ENCODE results near the gene MRPS16.

Gene MRPS16

GRCh38 chr10:73234695-73235094 lies 17.7 kb downstream of the MRPS16 start:
- no peaks in the 10 kb centered on the region for H3K9me3 ChIP-seq (ENCODE audit: control insufficient read depth in 1 of 2, low read length in 2 of 2)
- no peaks in the 10 kb centered on the region for H3K4me1 ChIP-seq (ENCODE audit: control insufficient read depth in 1 of 2, insufficient read depth in 2 of 2, low read length in 2 of 2)
- no peak overlapping the region for H3K4me3 ChIP-seq (ENCODE audit: low read depth in 1 of 2, low read length in 2 of 2)
- H3K27me3 ChIP-seq (ENCODE audit: low read depth, low read length) = no peaks in the 10 kb centered on the region
- H3K27ac ChIP-seq (ENCODE audit: low read length) = no peak overlapping the region
- H3K36me3 ChIP-seq (ENCODE audit: control insufficient read depth in 1 of 2, insufficient read depth in 2 of 2, low read length in 2 of 2) = peaks cover 44% of the 10 kb centered on the region in 2 donors

GRCh38 chr10:73233883-73234282 lies 18.6 kb downstream of the MRPS16 start:
- Histone ChIP-seq H3K27ac (ENCODE audit: low read length) (no peak overlapping the region), H3K4me3 (ENCODE audit: low read depth in 1 of 2, low read length in 2 of 2) (no peak overlapping the region)

GRCh38 chr10:73232887-73233286 lies 19.6 kb downstream of the MRPS16 start:
- H3K4me3 ChIP-seq (ENCODE audit: low read depth in 1 of 2, low read length in 2 of 2) = no peak overlapping the region
- H3K27ac ChIP-seq (ENCODE audit: low read length) = no peak overlapping the region
- H3K36me3 ChIP-seq (ENCODE audit: control insufficient read depth in 1 of 2, insufficient read depth in 2 of 2, low read length in 2 of 2) = peaks cover 32 to 33% of the 10 kb centered on the region in 2 donors

More at GRCh38 chr10:73233883-73234282, 18.6 kb downstream of the MRPS16 start:
- Histone ChIP-seq H3K36me3 (ENCODE audit: control insufficient read depth in 1 of 2, insufficient read depth in 2 of 2, low read length in 2 of 2) (peaks cover 36 to 38% of the 10 kb centered on the region in 2 donors), H3K4me1 (ENCODE audit: control insufficient read depth in 1 of 2, insufficient read depth in 2 of 2, low read length in 2 of 2) (no peaks in the 10 kb centered on the region), H3K27me3 (ENCODE audit: low read depth, low read length) (no peaks in the 10 kb centered on the region), H3K9me3 (ENCODE audit: control insufficient read depth in 1 of 2, low read length in 2 of 2) (no peaks in the 10 kb centered on the region)

GRCh38 chr10:73229567-73229966 lies 22.9 kb downstream of the MRPS16 start:
- Histone ChIP-seq H3K36me3 (ENCODE audit: control insufficient read depth in 1 of 2, insufficient read depth in 2 of 2, low read length in 2 of 2) (peaks cover 18 to 19% of the 10 kb centered on the region in 2 donors), H3K27ac (ENCODE audit: low read length) (no peak overlapping the region), H3K4me1 (ENCODE audit: control insufficient read depth in 1 of 2, insufficient read depth in 2 of 2, low read length in 2 of 2) (no peaks in the 10 kb centered on the region), H3K27me3 (ENCODE audit: low read depth, low read length) (no peaks in the 10 kb centered on the region), H3K9me3 (ENCODE audit: control insufficient read depth in 1 of 2, low read length in 2 of 2) (no peaks in the 10 kb centered on the region), H3K4me3 (ENCODE audit: low read depth in 1 of 2, low read length in 2 of 2) (no peak overlapping the region)

More at GRCh38 chr10:73232887-73233286, 19.6 kb downstream of the MRPS16 start:
- H3K4me1 ChIP-seq (ENCODE audit: control insufficient read depth in 1 of 2, insufficient read depth in 2 of 2, low read length in 2 of 2) = no peaks in the 10 kb centered on the region
- H3K27me3 ChIP-seq (ENCODE audit: low read depth, low read length) = no peaks in the 10 kb centered on the region
- H3K9me3 ChIP-seq (ENCODE audit: control insufficient read depth in 1 of 2, low read length in 2 of 2) = no peaks in the 10 kb centered on the region

- Histone ChIP-seq H3K9me3 (ENCODE audit: control insufficient read depth in 1 of 2, low read length in 2 of 2) (no peaks in the 10 kb centered on the region), H3K4me3 (ENCODE audit: low read depth in 1 of 2, low read length in 2 of 2) (no peak overlapping the region), H3K36me3 (ENCODE audit: control insufficient read depth in 1 of 2, insufficient read depth in 2 of 2, low read length in 2 of 2) (peaks cover 7 to 9% of the 10 kb centered on the region in 2 donors), H3K27ac (ENCODE audit: low read length) (no peak overlapping the region), H3K4me1 (ENCODE audit: control insufficient read depth in 1 of 2, insufficient read depth in 2 of 2, low read length in 2 of 2) (no peaks in the 10 kb centered on the region), H3K27me3 (ENCODE audit: low read depth, low read length) (no peaks in the 10 kb centered on the region)
Observed at GRCh38 chr10:73228247-73228646, 24.2 kb downstream of the MRPS16 start.

- Histone ChIP-seq H3K27me3 (ENCODE audit: low read depth, low read length) (no peaks in the 10 kb centered on the region), H3K9me3 (ENCODE audit: control insufficient read depth in 1 of 2, low read length in 2 of 2) (no peaks in the 10 kb centered on the region), H3K4me3 (ENCODE audit: low read depth in 1 of 2, low read length in 2 of 2) (no peak overlapping the region), H3K36me3 (ENCODE audit: control insufficient read depth in 1 of 2, insufficient read depth in 2 of 2, low read length in 2 of 2) (peaks cover 6 to 9% of the 10 kb centered on the region in 2 donors), H3K4me1 (ENCODE audit: control insufficient read depth in 1 of 2, insufficient read depth in 2 of 2, low read length in 2 of 2) (no peaks in the 10 kb centered on the region), H3K27ac (ENCODE audit: low read length) (no peak overlapping the region)
Observed at GRCh38 chr10:73226663-73227062, 25.8 kb downstream of the MRPS16 start.

GRCh38 chr10:73225518-73225917 lies 26.9 kb downstream of the MRPS16 start:
- Histone ChIP-seq H3K4me1 (ENCODE audit: control insufficient read depth in 1 of 2, insufficient read depth in 2 of 2, low read length in 2 of 2) (no peaks in the 10 kb centered on the region), H3K9me3 (ENCODE audit: control insufficient read depth in 1 of 2, low read length in 2 of 2) (no peaks in the 10 kb centered on the region), H3K4me3 (ENCODE audit: low read depth in 1 of 2, low read length in 2 of 2) (no peak overlapping the region), H3K27me3 (ENCODE audit: low read depth, low read length) (no peaks in the 10 kb centered on the region), H3K36me3 (ENCODE audit: control insufficient read depth in 1 of 2, insufficient read depth in 2 of 2, low read length in 2 of 2) (peaks cover 0 to 4% of the 10 kb centered on the region in 2 donors), H3K27ac (ENCODE audit: low read length) (no peak overlapping the region)

GRCh38 chr10:73220989-73221388 lies 31.5 kb downstream of the MRPS16 start:
- Histone ChIP-seq H3K27ac (ENCODE audit: low read length) (no peak overlapping the region), H3K9me3 (ENCODE audit: control insufficient read depth in 1 of 2, low read length in 2 of 2) (no peaks in the 10 kb centered on the region), H3K27me3 (ENCODE audit: low read depth, low read length) (no peaks in the 10 kb centered on the region), H3K4me3 (ENCODE audit: low read depth in 1 of 2, low read length in 2 of 2) (no peak overlapping the region), H3K4me1 (ENCODE audit: control insufficient read depth in 1 of 2, insufficient read depth in 2 of 2, low read length in 2 of 2) (no peaks in the 10 kb centered on the region), H3K36me3 (ENCODE audit: control insufficient read depth in 1 of 2, insufficient read depth in 2 of 2, low read length in 2 of 2) (peaks cover 15 to 22% of the 10 kb centered on the region in 2 donors)

- Histone ChIP-seq H3K27ac (ENCODE audit: low read length) (no peak overlapping the region), H3K9me3 (ENCODE audit: control insufficient read depth in 1 of 2, low read length in 2 of 2) (no peaks in the 10 kb centered on the region), H3K4me3 (ENCODE audit: low read depth in 1 of 2, low read length in 2 of 2) (no peak overlapping the region), H3K27me3 (ENCODE audit: low read depth, low read length) (no peaks in the 10 kb centered on the region), H3K4me1 (ENCODE audit: control insufficient read depth in 1 of 2, insufficient read depth in 2 of 2, low read length in 2 of 2) (no peaks in the 10 kb centered on the region), H3K36me3 (ENCODE audit: control insufficient read depth in 1 of 2, insufficient read depth in 2 of 2, low read length in 2 of 2) (peaks cover 15 to 22% of the 10 kb centered on the region in 2 donors)
Observed at GRCh38 chr10:73219384-73219783, 33.1 kb downstream of the MRPS16 start.

- H3K27ac ChIP-seq (ENCODE audit: low read length) = no peak overlapping the region
- H3K27me3 ChIP-seq (ENCODE audit: low read depth, low read length) = no peaks in the 10 kb centered on the region
- H3K36me3 ChIP-seq (ENCODE audit: control insufficient read depth in 1 of 2, insufficient read depth in 2 of 2, low read length in 2 of 2) = peaks cover 15 to 22% of the 10 kb centered on the region in 2 donors
- no peaks in the 10 kb centered on the region for H3K9me3 ChIP-seq (ENCODE audit: control insufficient read depth in 1 of 2, low read length in 2 of 2)
- H3K4me1 ChIP-seq (ENCODE audit: control insufficient read depth in 1 of 2, insufficient read depth in 2 of 2, low read length in 2 of 2) = no peaks in the 10 kb centered on the region
- H3K4me3 ChIP-seq (ENCODE audit: low read depth in 1 of 2, low read length in 2 of 2) = no peak overlapping the region
Observed at GRCh38 chr10:73218431-73219191, 33.8 kb downstream of the MRPS16 start.

- H3K27ac ChIP-seq (ENCODE audit: low read length) = no peak overlapping the region
- H3K36me3 ChIP-seq (ENCODE audit: control insufficient read depth in 1 of 2, insufficient read depth in 2 of 2, low read length in 2 of 2) = peaks cover 15 to 22% of the 10 kb centered on the region in 2 donors
- H3K4me1 ChIP-seq (ENCODE audit: control insufficient read depth in 1 of 2, insufficient read depth in 2 of 2, low read length in 2 of 2) = no peaks in the 10 kb centered on the region
- H3K9me3 ChIP-seq (ENCODE audit: control insufficient read depth in 1 of 2, low read length in 2 of 2) = no peaks in the 10 kb centered on the region
- H3K27me3 ChIP-seq (ENCODE audit: low read depth, low read length) = no peaks in the 10 kb centered on the region
- H3K4me3 ChIP-seq (ENCODE audit: low read depth in 1 of 2, low read length in 2 of 2) = no peak overlapping the region
Observed at GRCh38 chr10:73217628-73218027, 34.8 kb downstream of the MRPS16 start.

- no peaks in the 10 kb centered on the region for H3K4me1 ChIP-seq (ENCODE audit: control insufficient read depth in 1 of 2, insufficient read depth in 2 of 2, low read length in 2 of 2)
- H3K36me3 ChIP-seq (ENCODE audit: control insufficient read depth in 1 of 2, insufficient read depth in 2 of 2, low read length in 2 of 2) = peaks cover 20 to 28% of the 10 kb centered on the region in 2 donors
- no peaks in the 10 kb centered on the region for H3K27me3 ChIP-seq (ENCODE audit: low read depth, low read length)
- H3K27ac ChIP-seq (ENCODE audit: low read length) = no peak overlapping the region
- no peak overlapping the region for H3K4me3 ChIP-seq (ENCODE audit: low read depth in 1 of 2, low read length in 2 of 2)
- H3K9me3 ChIP-seq (ENCODE audit: control insufficient read depth in 1 of 2, low read length in 2 of 2) = no peaks in the 10 kb centered on the region
Observed at GRCh38 chr10:73215749-73216148, 36.7 kb downstream of the MRPS16 start.

Data from muscle layer of duodenum (tissue), 2 donors.